Nephron (organoid): ENCODE measurements around the gene TBCEL.

Experiments
- H3K27ac Mint-ChIP-seq, 3 experiments: 2 replicates each; pipeline ENCODE4 v1.8.0; 2020; ENCODE audit warnings: mixed read lengths in 3 of 3, mild to moderate bottlenecking in 2 of 3, moderate library complexity in 1 of 3
- H3K27me3 Mint-ChIP-seq: 2 replicates; pipeline ENCODE4 v1.8.0; 2021; ENCODE audit warnings: low read depth, mild to moderate bottlenecking, moderate library complexity, mixed read lengths
- H3K36me3 Mint-ChIP-seq: 2 replicates; pipeline ENCODE4 v1.8.0; 2020; ENCODE audit warnings: low read depth, mixed read lengths
- H3K4me1 Mint-ChIP-seq: 2 replicates; pipeline ENCODE4 v1.8.0; 2020; ENCODE audit warnings: mixed read lengths
- H3K4me3 Mint-ChIP-seq, 3 experiments: 2 replicates each; pipeline ENCODE4 v1.8.0; 2020; ENCODE audit warnings: mild to moderate bottlenecking in 3 of 3, mixed read lengths in 3 of 3, moderate library complexity in 2 of 3
- H3K9me3 Mint-ChIP-seq: 2 replicates; pipeline ENCODE4 v1.8.0; 2020; ENCODE audit warnings: mixed read lengths
- CTCF ChIP-seq, 3 experiments: fragments of 200-600 bp; sonication (generic); IDR thresholded peaks; one replicate each; pipeline ENCODE4 v1.5.0; 2021; ENCODE audit warnings: antibody characterized with exemption in 3 of 3; ENCODE audit not compliant: unreplicated experiment in 3 of 3

Gene TBCEL

DNA sequence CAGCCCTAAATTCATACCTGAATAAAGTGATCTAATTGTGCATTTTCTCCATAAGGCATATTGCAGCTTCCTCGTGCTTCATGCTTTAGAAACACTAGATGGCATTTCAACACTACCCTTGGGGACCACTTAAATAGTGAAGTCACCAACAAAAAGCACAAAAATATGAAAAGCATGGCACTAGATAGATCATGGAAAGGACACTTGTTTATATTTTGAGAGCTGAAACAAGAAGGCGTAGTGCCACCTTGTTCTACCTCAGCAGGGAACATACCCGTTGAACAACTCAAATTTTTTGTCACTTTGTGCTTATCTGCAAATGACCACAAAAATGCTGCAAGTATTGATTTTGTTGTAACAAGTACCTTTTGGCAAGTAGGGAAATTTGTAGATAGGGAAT, 8.6 kb downstream of the TBCEL start:
- H3K4me1 Mint-ChIP-seq, result no peaks in the 10 kb centered on the region
- H3K27ac Mint-ChIP-seq, result no peak overlapping the region
- TF ChIP-seq CTCF (IDR thresholded peaks at IDR 0.05; ENCODE audit: unreplicated experiment in 3 of 3), result no peak
- peaks cover 8% of the 10 kb centered on the region for H3K36me3 Mint-ChIP-seq
- no peak overlapping the region for H3K4me3 Mint-ChIP-seq
- no peaks in the 10 kb centered on the region for H3K27me3 Mint-ChIP-seq
- H3K9me3 Mint-ChIP-seq, result no peaks in the 10 kb centered on the region

DNA sequence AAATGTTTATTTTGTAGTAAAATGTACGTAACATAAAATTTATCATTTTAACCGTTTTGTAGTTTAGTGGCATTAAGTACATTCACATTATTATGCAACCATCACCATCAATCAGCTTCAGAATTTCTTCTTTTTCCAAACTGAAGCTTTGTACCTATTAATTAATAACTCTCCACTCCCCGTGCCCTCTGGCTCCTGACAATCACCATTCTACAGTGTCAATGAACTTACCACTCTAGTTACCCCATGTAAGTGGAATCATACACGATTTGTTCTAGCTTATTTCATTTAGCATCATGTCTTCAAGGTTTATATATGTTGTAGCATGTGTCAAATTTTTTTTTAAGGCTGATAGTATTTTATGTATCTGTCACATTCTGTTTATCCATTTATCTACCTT, 9.7 kb downstream of the TBCEL start:
- no peak for TF ChIP-seq CTCF (IDR thresholded peaks at IDR 0.05; ENCODE audit: unreplicated experiment in 3 of 3)
- Mint-ChIP-seq H3K9me3 (no peaks in the 10 kb centered on the region), H3K27me3 (no peaks in the 10 kb centered on the region), H3K4me3 (no peak overlapping the region), H3K4me1 (no peaks in the 10 kb centered on the region), H3K27ac (no peak overlapping the region), H3K36me3 (peaks cover 8% of the 10 kb centered on the region)

DNA sequence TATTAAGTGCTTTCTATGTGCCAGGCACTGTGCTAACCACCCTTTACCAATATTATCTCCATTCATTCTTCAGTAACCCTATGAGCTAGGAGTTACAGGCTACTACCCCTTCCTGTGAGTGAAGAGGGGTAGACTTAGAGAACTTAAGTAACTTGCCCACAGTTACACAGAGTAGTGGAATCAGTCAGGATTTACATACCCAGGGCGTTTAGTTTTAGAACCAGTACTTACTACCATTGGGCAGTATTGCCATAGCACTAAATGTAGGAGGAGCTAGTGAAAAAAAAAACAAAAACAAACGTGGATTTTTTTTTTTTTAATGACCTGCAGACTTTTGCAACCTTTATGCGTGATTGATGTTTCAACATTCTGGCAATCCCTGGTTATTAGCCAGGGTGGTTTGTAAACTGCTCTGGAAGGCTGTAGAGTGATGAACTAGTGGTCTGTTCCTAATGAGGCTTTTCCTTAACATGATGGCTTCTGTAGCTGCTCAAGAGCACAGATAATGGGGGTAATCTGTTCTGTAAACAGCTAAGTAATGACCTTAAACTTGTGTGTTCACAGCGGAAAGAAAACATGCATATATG, 11.4 kb downstream of the TBCEL start:
- H3K36me3 Mint-ChIP-seq, result peaks cover 2% of the 10 kb centered on the region
- no peaks in the 10 kb centered on the region for H3K4me1 Mint-ChIP-seq
- H3K4me3 Mint-ChIP-seq, result no peak overlapping the region
- H3K9me3 Mint-ChIP-seq, result no peaks in the 10 kb centered on the region
- no peaks in the 10 kb centered on the region for H3K27me3 Mint-ChIP-seq
- H3K27ac Mint-ChIP-seq, result no peak overlapping the region
- TF ChIP-seq CTCF (IDR thresholded peaks at IDR 0.05; ENCODE audit: unreplicated experiment in 3 of 3), result no peak

DNA sequence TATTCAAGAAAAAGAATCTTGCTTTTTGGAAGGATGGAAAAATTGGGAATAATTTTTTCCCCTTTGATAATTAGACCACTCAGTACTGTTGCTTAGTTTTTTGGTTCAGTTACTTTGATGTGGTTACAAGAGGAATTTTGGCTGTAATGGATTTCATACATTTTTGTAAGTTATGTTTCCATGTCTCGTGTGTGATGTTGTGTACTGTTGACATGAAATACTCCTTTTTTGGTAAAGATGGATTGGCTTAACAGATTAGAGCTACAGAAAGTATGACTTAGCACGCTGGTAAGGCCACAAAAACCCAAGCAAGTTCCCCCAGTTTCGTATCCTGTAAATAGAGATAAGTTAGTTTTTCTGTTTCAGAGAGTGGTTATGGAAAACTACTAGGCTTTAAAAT, 11.9 kb downstream of the TBCEL start:
- H3K36me3 Mint-ChIP-seq, result no peaks in the 10 kb centered on the region
- H3K4me3 Mint-ChIP-seq, result no peak overlapping the region
- no peaks in the 10 kb centered on the region for H3K4me1 Mint-ChIP-seq
- no peak overlapping the region for H3K27ac Mint-ChIP-seq
- TF ChIP-seq CTCF (IDR thresholded peaks at IDR 0.05; ENCODE audit: unreplicated experiment in 3 of 3), result no peak
- no peaks in the 10 kb centered on the region for H3K27me3 Mint-ChIP-seq
- H3K9me3 Mint-ChIP-seq, result no peaks in the 10 kb centered on the region

- Mint-ChIP-seq H3K36me3 (no peaks in the 10 kb centered on the region), H3K4me1 (no peaks in the 10 kb centered on the region), H3K27ac (no peak overlapping the region), H3K4me3 (no peak overlapping the region), H3K9me3 (no peaks in the 10 kb centered on the region), H3K27me3 (no peaks in the 10 kb centered on the region)
- TF ChIP-seq CTCF (IDR thresholded peaks at IDR 0.05; ENCODE audit: unreplicated experiment in 3 of 3), result no peak
Measured at GRCh38 chr11:121037016-121037415, 13.1 kb downstream of the TBCEL start.

DNA sequence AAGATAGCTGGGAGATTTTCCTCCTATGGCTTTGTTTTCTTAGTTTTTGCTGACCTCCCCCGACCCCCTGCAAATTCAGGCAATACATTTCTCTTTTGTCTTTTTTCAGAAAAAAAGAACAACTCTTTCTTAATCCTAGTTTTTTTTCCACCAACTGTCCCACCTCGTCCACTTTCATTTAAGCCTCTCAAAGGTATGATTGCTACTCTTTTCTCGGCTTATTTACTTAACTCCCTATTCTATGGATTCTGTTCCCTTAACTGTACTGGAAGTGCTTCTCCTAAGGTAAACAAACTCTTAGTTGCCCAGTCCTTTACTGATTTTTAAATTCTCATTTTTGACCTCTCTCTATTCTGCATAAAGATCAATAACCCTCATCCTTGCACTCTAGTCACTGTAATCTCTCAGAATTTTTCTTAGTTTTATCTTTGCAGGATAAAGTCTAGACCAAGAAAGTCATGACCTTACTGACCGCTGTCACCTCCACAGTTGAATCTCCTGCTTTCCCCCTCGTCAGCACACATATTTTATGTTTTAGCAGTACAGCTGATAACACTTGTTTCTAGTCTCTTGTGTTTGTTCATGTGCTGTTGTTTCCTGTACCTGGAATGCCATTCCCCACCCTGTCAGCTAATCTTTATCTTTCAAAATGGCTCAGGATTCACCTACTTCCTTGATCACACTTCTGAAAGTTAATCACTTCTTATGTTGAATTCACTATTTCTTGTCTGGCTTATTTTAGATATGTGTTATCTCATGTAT, 14.9 kb downstream of the TBCEL start:
- H3K9me3 Mint-ChIP-seq, result no peaks in the 10 kb centered on the region
- H3K27ac Mint-ChIP-seq, result no peak overlapping the region
- TF ChIP-seq CTCF (IDR thresholded peaks at IDR 0.05; ENCODE audit: unreplicated experiment in 3 of 3), result no peak
- H3K4me1 Mint-ChIP-seq, result no peaks in the 10 kb centered on the region
- H3K27me3 Mint-ChIP-seq, result no peaks in the 10 kb centered on the region
- H3K4me3 Mint-ChIP-seq, result no peak overlapping the region
- H3K36me3 Mint-ChIP-seq, result no peaks in the 10 kb centered on the region
